Activated T-helper 1 cell treated with anti-CD3 and anti-CD28 coated beads, Interleukin-12 subunit alpha, Interleukin-12 subunit beta, Interleukin-2, Interleukin-4 antibody, amounts not matched to agents 30 ng/mL and 10 ng/mL and 1 ng/mL, durations not matched to agents 14 hours and 24 hours and 36 hours (primary cell): ENCODE measurements around the gene APBB2. TPM values are rescaled to one million over a fixed set of nuclear protein-coding genes. Genes with fewer than 3 reads are reported as not detected.

Source experiments
- DNase-seq: peaks from one replicate; pipeline ENCODE4 v3.0.0; 2021; ENCODE audit warnings: low spot score
- H3K27ac Mint-ChIP-seq: one replicate; pipeline ENCODE4 v1.8.0; 2021; ENCODE audit warnings: mild to moderate bottlenecking, mixed read lengths
- H3K27me3 Mint-ChIP-seq: one replicate; pipeline ENCODE4 v1.8.0; 2022; ENCODE audit warnings: mild to moderate bottlenecking, moderate library complexity, mixed read lengths; ENCODE audit not compliant: insufficient read depth
- H3K36me3 Mint-ChIP-seq: one replicate; pipeline ENCODE4 v1.8.0; 2021; ENCODE audit warnings: low read depth, mixed read lengths
- H3K4me1 Mint-ChIP-seq: one replicate; pipeline ENCODE4 v1.8.0; 2021; ENCODE audit warnings: low read depth, mixed read lengths
- H3K4me3 Mint-ChIP-seq: one replicate; pipeline ENCODE4 v1.8.0; 2021; ENCODE audit warnings: mild to moderate bottlenecking, moderate library complexity, mixed read lengths
- H3K9me3 Mint-ChIP-seq: one replicate; pipeline ENCODE4 v1.8.0; 2021; ENCODE audit warnings: mixed read lengths
- intact Hi-C: fragments of 100-400 bp; cut with micrococcal nuclease; formaldehyde crosslinking; loops from one replicate; pipeline ENCODE4 v1.15.1; 2024
- total RNA-seq: library from RNA; stranded (reverse); gene quantifications from 2 replicates; pipeline ENCODE4 v1.2.3, GENCODE V29; 2022

Gene APBB2
- total RNA-seq, 1 donor from 2014 or later, result 11.0 TPM

DNA sequence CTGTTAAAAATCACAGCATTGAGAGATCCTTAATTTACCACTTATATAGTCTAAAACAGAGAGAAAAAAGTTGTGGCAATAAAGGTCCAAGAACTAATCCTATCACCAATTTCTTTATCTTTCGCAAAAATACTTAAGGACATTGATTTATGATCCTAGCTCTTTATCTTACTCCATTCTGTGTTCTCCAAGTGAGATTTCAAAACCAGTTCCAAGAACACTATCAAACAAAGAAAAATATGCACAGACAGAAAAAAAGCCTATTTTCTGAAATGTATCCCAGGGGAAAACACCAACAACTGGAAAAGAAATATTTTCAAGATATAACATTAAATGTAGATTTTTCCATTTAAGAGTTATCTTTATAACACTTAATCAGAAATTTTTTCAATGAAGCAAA is 172.8 kb downstream of the APBB2 start:
- peaks cover 4% of the 10 kb centered on the region for H3K27me3 Mint-ChIP-seq
- intact Hi-C loops, result no loop called here

DNA sequence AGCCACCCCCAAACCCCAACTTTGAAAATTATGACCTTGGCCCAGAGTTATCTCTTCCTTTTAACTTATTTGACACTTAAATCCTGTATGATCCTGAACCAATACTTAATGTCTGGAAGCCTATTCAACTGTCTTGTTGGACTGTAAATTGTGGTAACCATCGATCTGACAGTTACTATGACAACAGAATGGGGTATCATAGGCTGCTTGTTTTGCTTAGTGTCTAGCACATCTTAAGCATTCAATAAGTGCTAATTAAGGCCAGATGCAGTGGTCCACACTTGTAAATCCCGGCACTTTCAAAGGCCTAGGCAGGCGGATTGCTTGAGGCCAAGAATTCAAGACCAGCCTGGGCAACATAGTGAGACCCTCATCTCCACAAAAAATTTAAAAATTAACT is 175.0 kb downstream of the APBB2 start:
- Mint-ChIP-seq H3K9me3 (peaks cover under 1% of the 10 kb centered on the region), H3K27me3 (peaks cover 4% of the 10 kb centered on the region), H3K36me3 (no peaks in the 10 kb centered on the region), H3K4me3 (no peak overlapping the region), H3K27ac (no peak overlapping the region), H3K4me1 (no peaks in the 10 kb centered on the region)
- no peak for DNase-seq
- intact Hi-C loops, result no loop called here

More for the DNA sequence above, 172.8 kb downstream of the APBB2 start:
- Mint-ChIP-seq H3K4me3 (no peak overlapping the region), H3K36me3 (no peaks in the 10 kb centered on the region), H3K27ac (no peak overlapping the region), H3K9me3 (peaks cover 3% of the 10 kb centered on the region), H3K4me1 (no peaks in the 10 kb centered on the region)
- no peak for DNase-seq

DNA sequence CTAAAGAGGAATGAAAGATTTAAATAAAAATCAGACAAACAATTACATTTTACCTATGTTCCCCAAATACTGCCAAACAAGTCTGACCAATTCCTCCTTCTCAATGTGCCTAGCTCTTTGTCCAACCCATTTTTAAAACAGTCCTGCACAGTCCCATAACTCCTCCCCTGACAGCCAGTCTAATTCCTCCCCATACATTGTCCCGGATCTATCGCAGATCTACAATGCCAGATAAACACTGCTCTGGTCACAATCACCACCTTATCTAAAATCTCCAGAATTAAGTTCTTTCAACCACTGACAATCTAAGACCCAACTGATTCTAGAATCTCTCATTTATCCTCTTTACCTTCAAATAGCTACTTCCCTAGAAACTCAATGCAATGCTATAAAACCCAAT is 176.0 kb downstream of the APBB2 start:
- no peaks in the 10 kb centered on the region for H3K9me3 Mint-ChIP-seq
- no peaks in the 10 kb centered on the region for H3K36me3 Mint-ChIP-seq
- intact Hi-C loops, result no loop called here
- H3K27me3 Mint-ChIP-seq, result peaks cover 4% of the 10 kb centered on the region
- H3K4me3 Mint-ChIP-seq, result no peak overlapping the region
- no peaks in the 10 kb centered on the region for H3K4me1 Mint-ChIP-seq
- H3K27ac Mint-ChIP-seq, result no peak overlapping the region
- DNase-seq, result no peak

DNA sequence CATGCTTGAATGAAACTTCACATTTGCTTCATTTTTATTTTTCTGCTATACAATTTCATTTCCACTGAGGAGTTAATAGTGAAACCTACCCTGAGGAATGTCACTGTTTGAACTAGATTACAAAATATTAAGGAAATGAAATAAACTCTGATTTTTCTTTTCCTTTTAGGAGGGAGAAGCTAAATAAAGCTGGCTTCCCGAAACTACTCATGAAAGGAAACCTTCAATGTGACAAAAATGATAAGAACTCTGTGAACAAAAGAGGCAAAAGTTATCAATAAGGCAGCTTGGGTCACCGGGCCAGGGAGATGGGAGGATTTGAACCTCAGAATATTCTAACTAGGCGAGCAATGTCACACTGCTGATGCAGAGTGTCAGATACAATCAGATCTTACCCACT is 185.2 kb downstream of the APBB2 start:
- H3K27me3 Mint-ChIP-seq, result peaks cover 2% of the 10 kb centered on the region
- intact Hi-C loops, result no loop called here
- H3K4me3 Mint-ChIP-seq, result no peak overlapping the region
- no peak for DNase-seq
- H3K4me1 Mint-ChIP-seq, result no peaks in the 10 kb centered on the region
- H3K27ac Mint-ChIP-seq, result no peak overlapping the region
- peaks cover 24% of the 10 kb centered on the region for H3K9me3 Mint-ChIP-seq
- peaks cover 4% of the 10 kb centered on the region for H3K36me3 Mint-ChIP-seq

DNA sequence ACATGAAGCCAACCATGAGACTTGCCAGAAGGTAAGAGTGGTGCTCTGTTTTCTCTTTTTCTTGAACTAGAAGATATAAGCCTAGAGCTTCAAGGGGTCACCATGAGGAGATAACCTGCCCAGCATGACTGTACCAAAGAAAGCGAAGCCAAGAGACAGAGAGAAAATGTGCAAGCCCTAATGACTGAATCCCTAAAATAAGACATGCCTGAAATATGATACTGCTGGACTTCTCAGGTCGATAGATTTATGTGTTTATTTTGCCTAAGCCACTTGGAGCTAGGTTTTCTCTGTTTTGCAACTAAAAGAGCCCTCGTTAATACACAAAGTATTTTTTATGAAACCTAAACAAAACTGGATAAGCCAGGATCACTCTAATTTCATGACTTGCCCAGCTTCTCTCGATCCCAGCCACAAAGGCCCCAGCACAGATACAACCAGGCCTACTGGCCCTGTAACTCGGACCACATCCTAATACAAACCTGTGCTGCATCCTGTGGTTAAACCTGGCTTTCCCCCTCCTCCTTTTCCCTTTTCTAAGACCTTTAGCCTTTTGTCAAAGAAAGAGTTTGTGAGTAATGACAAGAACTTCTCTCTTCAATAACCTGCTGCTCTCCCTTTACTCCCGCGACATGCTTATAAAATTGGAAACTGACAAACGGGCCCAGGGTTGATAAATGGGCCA is 185.8 kb downstream of the APBB2 start:
- Mint-ChIP-seq H3K4me3 (no peak overlapping the region), H3K27ac (no peak overlapping the region), H3K36me3 (peaks cover 4% of the 10 kb centered on the region), H3K4me1 (no peaks in the 10 kb centered on the region), H3K27me3 (no peaks in the 10 kb centered on the region), H3K9me3 (peaks cover 24% of the 10 kb centered on the region)
- no peak for DNase-seq
- intact Hi-C loops, result no loop called here

DNA sequence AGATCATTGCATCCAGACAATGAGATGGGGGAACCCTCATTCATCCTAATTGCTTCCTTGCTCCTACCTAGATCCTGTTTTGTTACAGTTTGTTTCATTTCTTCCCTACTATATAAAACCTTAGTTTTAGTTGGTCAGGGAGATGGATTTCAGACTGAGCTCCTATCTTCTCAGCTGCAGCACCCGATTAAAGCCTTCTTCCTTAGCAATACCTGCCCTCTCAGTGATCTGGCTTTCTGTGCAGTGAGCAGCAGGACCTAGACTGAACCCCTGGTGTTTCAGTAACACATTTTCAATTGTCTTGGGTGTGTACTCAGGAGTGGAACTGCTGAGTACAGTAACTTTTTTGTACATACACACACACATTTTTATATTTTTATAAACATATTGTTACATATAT is 187.4 kb downstream of the APBB2 start:
- Mint-ChIP-seq H3K9me3 (peaks cover 28% of the 10 kb centered on the region), H3K4me1 (no peaks in the 10 kb centered on the region), H3K4me3 (no peak overlapping the region), H3K27me3 (no peaks in the 10 kb centered on the region), H3K27ac (no peak overlapping the region), H3K36me3 (peaks cover 4% of the 10 kb centered on the region)
- no peak for DNase-seq
- intact Hi-C loops, result no loop called here

DNA sequence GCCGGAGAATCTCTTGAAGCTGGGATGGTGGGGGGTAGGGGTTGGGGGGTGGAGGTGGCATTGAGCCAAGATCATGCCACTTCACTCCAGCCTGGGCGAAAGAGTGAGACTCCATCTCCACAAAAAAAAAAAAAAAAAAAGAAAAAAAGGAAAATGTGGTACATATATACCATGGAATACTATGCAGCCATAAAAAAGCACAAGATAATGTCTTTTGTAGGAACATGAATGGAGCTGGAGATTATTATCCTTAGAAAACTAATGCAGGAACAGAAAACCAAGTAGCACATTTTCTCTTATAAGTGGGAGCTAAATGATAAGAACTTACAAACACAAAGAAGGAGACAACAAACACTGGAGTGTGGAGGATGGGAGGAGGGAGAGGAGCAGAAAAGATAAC is 188.5 kb downstream of the APBB2 start:
- H3K27me3 Mint-ChIP-seq, result no peaks in the 10 kb centered on the region
- peaks cover 28% of the 10 kb centered on the region for H3K9me3 Mint-ChIP-seq
- H3K4me1 Mint-ChIP-seq, result no peaks in the 10 kb centered on the region
- H3K27ac Mint-ChIP-seq, result no peak overlapping the region
- no peak overlapping the region for H3K4me3 Mint-ChIP-seq
- intact Hi-C loops, result no loop called here
- H3K36me3 Mint-ChIP-seq, result peaks cover 4% of the 10 kb centered on the region
- no peak for DNase-seq

DNA sequence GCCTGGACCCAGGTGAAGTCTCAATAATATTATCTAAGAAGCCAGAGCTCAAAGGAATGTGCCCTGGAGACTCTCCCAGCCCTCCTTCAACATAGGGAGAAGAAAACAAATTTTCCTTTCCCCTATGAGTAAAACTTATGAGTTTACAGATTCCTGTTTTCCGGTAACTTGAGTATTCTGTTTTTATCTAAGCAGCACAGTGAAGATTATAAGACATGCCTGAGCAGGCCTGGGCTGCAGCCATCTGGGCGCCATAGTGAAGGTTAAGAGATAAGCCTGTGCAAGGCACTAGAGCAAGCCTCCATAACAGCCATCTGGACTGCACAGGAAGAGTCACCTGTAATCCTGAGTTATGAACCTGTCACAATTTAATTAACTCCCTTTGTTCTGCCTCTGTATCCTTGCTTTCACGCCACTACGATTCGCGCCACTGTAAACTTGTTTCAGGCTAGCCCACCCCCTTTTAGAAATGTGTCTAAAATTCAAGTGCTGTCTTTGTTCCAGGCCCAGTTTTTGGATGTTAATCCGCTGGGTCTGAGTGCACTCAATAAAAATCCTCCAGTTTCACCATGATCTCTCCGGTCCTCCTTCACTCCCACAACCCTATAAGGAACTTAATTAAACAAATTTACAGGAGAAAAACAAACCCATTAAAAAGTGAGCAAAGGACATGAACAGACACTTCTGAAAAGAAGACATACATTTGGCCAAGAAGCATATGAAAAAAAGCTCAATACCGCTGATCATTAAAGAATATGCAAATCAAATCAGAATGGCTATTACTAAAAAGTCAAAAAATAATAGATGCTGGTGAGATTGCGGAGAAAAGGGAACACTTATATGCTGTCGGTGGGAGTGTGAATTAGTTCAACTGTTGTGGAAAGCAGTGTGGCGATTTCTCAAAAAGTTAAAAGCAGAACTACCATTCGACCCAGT is 189.5 kb downstream of the APBB2 start:
- DNase-seq, result no peak
- peaks cover 28% of the 10 kb centered on the region for H3K9me3 Mint-ChIP-seq
- no peaks in the 10 kb centered on the region for H3K4me1 Mint-ChIP-seq
- no peak overlapping the region for H3K27ac Mint-ChIP-seq
- no peak overlapping the region for H3K4me3 Mint-ChIP-seq
- intact Hi-C loops, result no loop called here
- H3K27me3 Mint-ChIP-seq, result no peaks in the 10 kb centered on the region
- H3K36me3 Mint-ChIP-seq, result peaks cover 4% of the 10 kb centered on the region

DNA sequence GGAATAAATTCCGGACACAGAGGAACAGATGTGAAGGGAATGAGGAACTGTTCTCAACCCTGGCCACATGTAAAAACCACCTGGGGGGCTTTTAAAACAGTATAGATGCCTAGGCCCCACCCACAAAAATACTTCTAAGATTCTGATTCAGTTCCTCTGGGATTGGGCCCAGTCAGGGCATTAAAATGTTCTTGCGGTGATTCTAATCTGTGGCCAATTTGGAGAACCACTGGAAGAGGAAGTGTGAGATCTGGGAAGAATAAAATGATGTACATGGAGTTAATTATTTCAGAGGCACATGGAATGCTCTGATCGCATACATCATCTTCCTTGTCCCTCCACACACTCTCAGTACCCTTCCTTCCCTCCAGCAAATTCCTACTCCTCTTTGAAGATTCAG is 192.2 kb downstream of the APBB2 start:
- Mint-ChIP-seq H3K27ac (no peak overlapping the region), H3K9me3 (peaks cover 16% of the 10 kb centered on the region), H3K27me3 (no peaks in the 10 kb centered on the region), H3K4me3 (no peak overlapping the region), H3K4me1 (no peaks in the 10 kb centered on the region), H3K36me3 (peaks cover 4% of the 10 kb centered on the region)
- intact Hi-C loops, result no loop called here
- no peak for DNase-seq

DNA sequence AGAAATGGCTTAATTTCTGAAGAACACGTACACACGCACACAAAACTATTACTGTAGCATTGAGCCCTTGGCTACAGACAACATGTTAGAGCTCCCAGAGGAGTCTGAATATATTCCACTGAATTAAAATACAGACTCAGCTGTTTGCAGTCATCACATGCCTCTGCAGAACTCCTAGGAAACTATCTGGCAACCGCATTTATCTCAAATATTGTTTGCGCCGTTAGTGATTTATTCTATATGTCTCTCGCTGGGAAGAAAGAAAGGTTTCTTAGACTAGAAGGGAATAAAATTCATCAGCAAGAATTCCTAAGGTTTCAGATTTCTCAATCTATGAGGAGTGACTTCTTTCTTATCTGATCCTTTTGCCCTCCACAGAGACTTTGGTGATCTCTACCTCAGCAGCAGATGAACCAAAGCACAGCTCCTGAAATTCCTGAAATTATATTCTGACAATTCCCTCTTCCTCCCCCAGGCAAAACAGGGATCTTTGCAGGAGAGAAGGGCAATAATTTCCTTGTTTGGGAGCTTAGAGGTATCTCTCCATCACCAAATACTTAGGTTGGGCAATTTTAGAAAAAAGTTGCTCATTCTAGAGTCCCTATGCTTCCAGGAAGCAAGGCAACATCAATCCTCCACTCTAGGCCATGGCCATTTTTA is 199.2 kb downstream of the APBB2 start:
- H3K27ac Mint-ChIP-seq, result no peak overlapping the region
- DNase-seq, result no peak
- no peaks in the 10 kb centered on the region for H3K9me3 Mint-ChIP-seq
- H3K36me3 Mint-ChIP-seq, result no peaks in the 10 kb centered on the region
- no peak overlapping the region for H3K4me3 Mint-ChIP-seq
- no peaks in the 10 kb centered on the region for H3K27me3 Mint-ChIP-seq
- H3K4me1 Mint-ChIP-seq, result no peaks in the 10 kb centered on the region
- intact Hi-C loops, result no loop called here

DNA sequence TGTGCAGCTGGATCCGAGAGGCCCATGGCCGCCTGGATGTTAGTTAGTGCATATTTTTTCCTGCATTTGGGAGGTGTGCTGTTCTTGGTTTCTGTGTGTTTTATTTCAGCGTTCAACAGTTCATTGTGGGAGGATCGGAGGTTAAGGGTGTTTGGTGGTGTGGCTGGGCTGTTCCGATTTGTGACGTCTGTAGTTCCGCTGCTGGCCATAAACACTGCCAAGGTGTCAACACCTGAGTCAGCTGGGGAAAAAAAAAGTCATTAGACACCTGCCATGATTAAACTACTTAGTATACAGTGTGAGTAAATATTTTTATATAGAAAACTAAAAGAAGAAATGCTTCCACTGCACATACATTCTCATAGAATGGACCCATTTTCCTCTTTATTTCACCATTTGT is 200.2 kb downstream of the APBB2 start:
- Mint-ChIP-seq H3K27ac (no peak overlapping the region), H3K4me1 (no peaks in the 10 kb centered on the region), H3K9me3 (no peaks in the 10 kb centered on the region), H3K4me3 (no peak overlapping the region), H3K27me3 (no peaks in the 10 kb centered on the region), H3K36me3 (no peaks in the 10 kb centered on the region)
- no peak for DNase-seq
- intact Hi-C loops, result no loop called here

DNA sequence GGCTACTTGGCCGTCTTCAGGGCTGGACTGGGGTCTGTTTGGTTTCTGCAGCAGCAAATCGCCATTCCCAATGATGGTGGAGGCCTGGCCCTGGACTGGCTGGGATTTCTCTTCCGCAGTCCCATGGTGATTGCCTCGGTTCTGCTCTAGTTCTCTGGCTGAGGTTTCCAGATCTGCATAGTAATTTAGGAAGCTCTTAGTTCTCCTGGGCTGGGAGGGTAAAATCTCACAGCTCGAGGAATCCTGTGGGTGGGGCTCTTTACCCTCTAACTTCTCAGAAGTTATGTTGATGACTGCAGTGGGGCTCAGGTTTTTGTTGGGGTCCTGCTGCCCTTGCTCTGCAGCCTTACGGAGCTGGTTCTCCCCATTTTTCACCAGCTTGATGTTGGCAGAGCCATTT is 200.6 kb downstream of the APBB2 start:
- intact Hi-C loops, result no loop called here
- H3K27me3 Mint-ChIP-seq, result no peaks in the 10 kb centered on the region
- no peak overlapping the region for H3K4me3 Mint-ChIP-seq
- no peaks in the 10 kb centered on the region for H3K9me3 Mint-ChIP-seq
- H3K4me1 Mint-ChIP-seq, result no peaks in the 10 kb centered on the region
- no peak overlapping the region for H3K27ac Mint-ChIP-seq
- DNase-seq, result no peak
- H3K36me3 Mint-ChIP-seq, result no peaks in the 10 kb centered on the region

DNA sequence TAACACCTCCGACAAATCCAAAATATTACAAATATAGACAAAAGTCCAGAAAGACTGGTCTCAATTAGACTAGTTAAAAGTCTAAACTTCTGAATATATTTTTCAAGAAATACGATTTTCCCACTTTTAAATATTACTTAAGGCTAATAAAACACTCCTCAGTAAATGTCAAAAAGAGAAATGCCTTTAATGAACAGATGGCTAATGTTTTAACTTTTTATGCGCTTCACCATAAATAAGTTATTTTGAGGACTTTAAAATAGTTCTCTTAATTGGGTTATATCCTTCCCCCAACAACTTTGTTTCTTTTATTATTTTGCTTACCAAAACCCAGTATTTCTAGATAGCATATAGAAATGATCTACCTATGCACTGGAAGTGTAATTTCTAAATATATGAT is 201.4 kb downstream of the APBB2 start:
- no peaks in the 10 kb centered on the region for H3K36me3 Mint-ChIP-seq
- no peaks in the 10 kb centered on the region for H3K4me1 Mint-ChIP-seq
- H3K4me3 Mint-ChIP-seq, result no peak overlapping the region
- no peak for DNase-seq
- no peaks in the 10 kb centered on the region for H3K27me3 Mint-ChIP-seq
- no peak overlapping the region for H3K27ac Mint-ChIP-seq
- intact Hi-C loops, result no loop called here
- no peaks in the 10 kb centered on the region for H3K9me3 Mint-ChIP-seq
